ENCODE results near the gene PDGFA. TPM values are rescaled to one million over a fixed set of nuclear protein-coding genes. Genes with fewer than 3 reads are reported as not detected.

The PDGFA gene
- total RNA-seq, 1 donor from 2014 or later = 7.3 TPM

GRCh38 chr7:474605-475424, 44.8 kb downstream of the PDGFA start:
- TF ChIP-seq CTCF (IDR thresholded peaks at IDR 0.05) = no peak
- H3K27me3 Mint-ChIP-seq = peaks cover 7% of the 10 kb centered on the region
- ATAC-seq (ENCODE audit: low read depth) (no peak), DNase-seq (no peak)
- H3K9me3 Mint-ChIP-seq = peaks cover 4% of the 10 kb centered on the region
- H3K4me3 Mint-ChIP-seq = no peak overlapping the region
- no peaks in the 10 kb centered on the region for H3K36me3 Mint-ChIP-seq (ENCODE audit: low read depth)
- POLR2A ChIA-PET = no interaction called here
- intact Hi-C loops (cut with micrococcal nuclease) = no loop called here
- CTCF ChIA-PET = no interaction called here
- H3K4me1 Mint-ChIP-seq = peaks cover under 1% of the 10 kb centered on the region
- H3K27ac Mint-ChIP-seq = no peak overlapping the region

DNA sequence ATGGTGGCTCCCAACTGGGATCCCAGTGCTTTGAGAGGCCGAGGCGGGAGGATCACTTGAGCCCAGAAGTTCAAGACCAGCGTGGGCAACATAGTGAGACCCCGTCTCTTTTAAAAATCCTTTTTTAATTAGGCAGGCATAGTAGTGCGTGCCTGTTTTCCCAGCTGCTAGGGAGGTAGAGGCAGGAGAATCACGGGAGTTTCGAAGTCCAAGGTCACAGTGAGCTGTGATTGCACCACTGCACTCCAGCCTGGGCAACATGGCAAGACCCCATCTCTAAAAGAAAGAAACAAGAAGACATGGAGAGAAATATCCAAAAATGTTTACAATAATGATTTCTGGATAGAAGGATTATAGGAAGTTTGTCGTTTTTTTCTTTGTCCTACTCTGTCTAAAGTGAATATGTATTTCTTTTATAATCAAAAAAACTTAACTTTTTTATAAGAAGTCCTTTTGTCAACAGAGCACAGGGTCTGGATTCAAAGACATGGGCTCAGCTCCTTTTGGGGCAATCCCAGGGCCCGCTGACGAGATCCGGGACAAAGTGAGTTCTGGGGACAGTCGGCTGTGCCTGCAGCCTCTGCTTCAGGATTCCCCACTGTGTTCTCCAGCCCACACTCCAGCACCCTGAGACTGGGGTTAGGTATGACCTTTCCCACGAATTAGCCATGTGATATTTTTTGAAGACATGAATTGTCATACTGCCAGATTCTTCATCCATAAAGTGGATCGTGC, 45.6 kb downstream of the PDGFA start:
- ATAC-seq (ENCODE audit: low read depth) = no peak
- Mint-ChIP-seq H3K4me1 (peaks cover 3% of the 10 kb centered on the region), H3K36me3 (ENCODE audit: low read depth) (no peaks in the 10 kb centered on the region), H3K9me3 (peaks cover 4% of the 10 kb centered on the region), H3K4me3 (no peak overlapping the region), H3K27me3 (peaks cover 7% of the 10 kb centered on the region), H3K27ac (no peak overlapping the region)
- intact Hi-C loops (cut with micrococcal nuclease) = no loop called here
- no peak for DNase-seq
- ChIA-PET CTCF (no interaction called here), POLR2A (no interaction called here)
- no peak for TF ChIP-seq CTCF (IDR thresholded peaks at IDR 0.05)

DNA sequence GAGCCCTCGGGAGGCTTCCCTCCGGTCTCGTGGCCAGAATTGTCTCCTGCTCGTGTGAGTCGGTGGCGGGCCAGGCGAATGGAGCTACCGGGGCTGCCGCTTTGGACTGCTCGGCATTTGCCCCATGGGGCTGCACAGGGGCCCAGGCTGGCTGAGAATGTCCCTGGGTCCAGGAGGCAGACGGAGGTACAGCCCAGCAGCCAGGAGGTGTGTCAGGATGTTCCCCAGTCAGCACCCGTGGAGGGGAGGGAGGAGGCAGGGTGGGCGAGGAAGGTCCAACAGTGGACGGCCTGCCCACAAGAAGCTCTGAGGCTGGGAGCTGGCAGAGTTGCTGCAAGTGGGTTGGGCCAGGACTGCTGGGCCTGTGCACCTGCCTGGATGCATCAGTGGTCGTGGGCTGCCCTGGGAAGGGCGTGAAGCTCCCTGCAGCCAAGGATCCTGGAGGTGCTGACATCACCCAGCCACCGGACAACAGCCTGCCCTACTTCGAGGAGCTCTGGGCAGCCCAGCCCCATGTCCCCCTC, 46.4 kb downstream of the PDGFA start:
- peaks cover 8% of the 10 kb centered on the region for H3K4me1 Mint-ChIP-seq
- H3K27me3 Mint-ChIP-seq = peaks cover 7% of the 10 kb centered on the region
- CTCF ChIA-PET = no interaction called here
- ATAC-seq (ENCODE audit: low read depth) (no peak), DNase-seq (no peak)
- H3K4me3 Mint-ChIP-seq = no peak overlapping the region
- no peak for TF ChIP-seq CTCF (IDR thresholded peaks at IDR 0.05)
- H3K36me3 Mint-ChIP-seq (ENCODE audit: low read depth) = no peaks in the 10 kb centered on the region
- H3K9me3 Mint-ChIP-seq = peaks cover 6% of the 10 kb centered on the region
- no peak overlapping the region for H3K27ac Mint-ChIP-seq
- POLR2A ChIA-PET = no interaction called here
- intact Hi-C loops (cut with micrococcal nuclease) = no loop called here

DNA sequence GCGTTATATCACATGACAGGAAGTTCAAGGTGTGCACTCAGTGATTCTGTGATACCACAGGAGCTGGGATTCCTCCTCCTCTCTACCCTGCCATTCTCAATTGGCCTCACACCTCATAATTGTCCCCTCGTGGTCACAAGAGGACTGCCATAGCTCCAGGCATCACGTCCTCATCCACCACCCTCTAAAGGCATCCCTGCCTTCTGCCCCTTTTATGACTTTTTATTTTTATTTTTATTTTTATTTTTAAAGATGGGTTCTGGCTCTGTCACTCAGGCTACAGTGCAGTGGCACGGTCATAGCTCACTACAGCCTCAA, 47.0 kb downstream of the PDGFA start:
- TF ChIP-seq CTCF (IDR thresholded peaks at IDR 0.05) = no peak
- Mint-ChIP-seq H3K4me3 (no peak overlapping the region), H3K27me3 (peaks cover 7% of the 10 kb centered on the region), H3K27ac (no peak overlapping the region), H3K36me3 (ENCODE audit: low read depth) (no peaks in the 10 kb centered on the region), H3K4me1 (peaks cover 8% of the 10 kb centered on the region), H3K9me3 (peaks cover 12% of the 10 kb centered on the region)
- ChIA-PET CTCF (no interaction called here), POLR2A (no interaction called here)
- intact Hi-C loops (cut with micrococcal nuclease) = no loop called here
- no peak for DNase-seq
- ATAC-seq (ENCODE audit: low read depth) = no peak

- ChIA-PET POLR2A (no interaction called here), CTCF (no interaction called here)
- Mint-ChIP-seq H3K4me3 (no peak overlapping the region), H3K27ac (no peak overlapping the region), H3K9me3 (peaks cover 16% of the 10 kb centered on the region), H3K4me1 (peaks cover 8% of the 10 kb centered on the region), H3K27me3 (peaks cover 7% of the 10 kb centered on the region), H3K36me3 (ENCODE audit: low read depth) (no peaks in the 10 kb centered on the region)
- TF ChIP-seq CTCF (IDR thresholded peaks at IDR 0.05) = no peak
- intact Hi-C loops (cut with micrococcal nuclease) = no loop called here
- DNase-seq (no peak), ATAC-seq (ENCODE audit: low read depth) (no peak)
These were observed 47.6 kb downstream of the PDGFA start for GRCh38 chr7:471866-472639.
